Left ventricle myocardium inferior (tissue), 1 donor: Measurements from ENCODE around the gene HSD17B8. TPM values are rescaled to one million over a fixed set of nuclear protein-coding genes. Genes with fewer than 3 reads are reported as not detected.

Source experiments
- DNase-seq: peaks from one replicate; pipeline ENCODE4 v3.0.0-alpha.2; 2020
- H3K27ac ChIP-seq: fragments of 200-600 bp; replicated peaks from 2 replicates; pipeline ENCODE4 v1.8.0; 2021
- H3K27me3 ChIP-seq: fragments of 200-600 bp; 2 replicates; pipeline ENCODE4 v1.8.0; 2021; ENCODE audit warnings: low read depth
- H3K36me3 ChIP-seq: fragments of 200-600 bp; 2 replicates; pipeline ENCODE4 v1.8.0; 2021
- H3K4me1 ChIP-seq: fragments of 200-600 bp; 2 replicates; pipeline ENCODE4 v1.8.0; 2021
- H3K4me3 ChIP-seq: fragments of 200-600 bp; 2 replicates; pipeline ENCODE4 v1.8.0; 2021; ENCODE audit warnings: mild to moderate bottlenecking, moderate library complexity
- H3K9me3 ChIP-seq: fragments of 200-600 bp; replicated peaks from 2 replicates; pipeline ENCODE4 v1.8.0; 2021
- CTCF ChIP-seq: fragments of 200-600 bp; IDR thresholded peaks from 2 replicates; pipeline ENCODE4 v1.8.0; 2021; ENCODE audit warnings: antibody characterized with exemption, mild to moderate bottlenecking, borderline replicate concordance
- intact Hi-C: fragments of 100-400 bp; cut with micrococcal nuclease; formaldehyde crosslinking; loops from one replicate; pipeline ENCODE4 v1.11.0; 2022
- total RNA-seq: library from RNA; stranded (reverse); fragmentation: NEBNext Ultra II Directional; extraction: Animal tissue kit (Norgen Biotek cat#: 25700); gene quantifications from one replicate; pipeline ENCODE4 v1.2.1, GENCODE V29; 2021
- donor health status: DM: no; HTN: yes; CAD: no; lungs with severe emphysema.

Gene HSD17B8
- total RNA-seq, 1 donor from 2014 or later = 18.2 TPM

- DNase-seq = no peak
- Histone ChIP-seq H3K27ac (no peak overlapping the region), H3K4me3 (no peak overlapping the region), H3K27me3 (no peaks in the 10 kb centered on the region), H3K4me1 (peaks cover 9% of the 10 kb centered on the region), H3K9me3 (no peaks in the 10 kb centered on the region), H3K36me3 (no peaks in the 10 kb centered on the region)
- no peak for TF ChIP-seq CTCF
- intact Hi-C loops = no loop called here
These were observed 19.3 kb upstream of the HSD17B8 start for GRCh38 chr6:33185190-33185589.

GRCh38 chr6:33185654-33186187, 18.7 kb upstream of the HSD17B8 start:
- no peaks in the 10 kb centered on the region for H3K27me3 ChIP-seq
- intact Hi-C loops = no loop called here
- no peak overlapping the region for H3K27ac ChIP-seq
- no peak for DNase-seq
- no peak overlapping the region for H3K4me3 ChIP-seq
- no peak for TF ChIP-seq CTCF
- H3K9me3 ChIP-seq = no peaks in the 10 kb centered on the region
- H3K36me3 ChIP-seq = no peaks in the 10 kb centered on the region
- H3K4me1 ChIP-seq = peaks cover 11% of the 10 kb centered on the region

GRCh38 chr6:33187809-33188208, 16.6 kb upstream of the HSD17B8 start:
- Histone ChIP-seq H3K27me3 (peaks cover 6% of the 10 kb centered on the region), H3K27ac (no peak overlapping the region), H3K4me3 (no peak overlapping the region), H3K4me1 (peaks cover 32% of the 10 kb centered on the region), H3K36me3 (no peaks in the 10 kb centered on the region), H3K9me3 (no peaks in the 10 kb centered on the region)
- TF ChIP-seq CTCF = no peak
- no peak for DNase-seq
- intact Hi-C loops = no loop called here

GRCh38 chr6:33189164-33189563, 15.3 kb upstream of the HSD17B8 start:
- no peak for TF ChIP-seq CTCF
- intact Hi-C loops = no loop called here
- Histone ChIP-seq H3K4me3 (no peak overlapping the region), H3K27ac (no peak overlapping the region), H3K9me3 (no peaks in the 10 kb centered on the region), H3K27me3 (peaks cover 6% of the 10 kb centered on the region), H3K4me1 (peaks cover 30% of the 10 kb centered on the region), H3K36me3 (peaks cover 3% of the 10 kb centered on the region)
- DNase-seq = no peak

GRCh38 chr6:33189625-33190448, 14.6 kb upstream of the HSD17B8 start:
- TF ChIP-seq CTCF = no peak

More at GRCh38 chr6:33189625-33190448, 14.6 kb upstream of the HSD17B8 start:
- H3K9me3 ChIP-seq = no peaks in the 10 kb centered on the region
- H3K4me3 ChIP-seq = no peak overlapping the region
- peaks cover 33% of the 10 kb centered on the region for H3K4me1 ChIP-seq
- peaks cover 6% of the 10 kb centered on the region for H3K27me3 ChIP-seq
- H3K36me3 ChIP-seq = peaks cover 9% of the 10 kb centered on the region
- intact Hi-C loops = no loop called here
- no peak overlapping the region for H3K27ac ChIP-seq
- DNase-seq = no peak
